NCI-H187 (cell line): ENCODE results near the gene CDH4.
"Not testable (repeated sequence)": the region's sequence is repeated elsewhere in the genome, so short reads cannot be mapped to it uniquely, and the experiment has no call there.

Source experiments
- DNase-seq, 2 experiments: peaks; one replicate each; lab custom pipeline; 2025; lab: John Stamatoyannopoulos, UW

Gene CDH4

GRCh38 chr20:61979701-61980635 is 727.9 kb downstream of the CDH4 start:
- DNase-seq, result no peak

GRCh38 chr20:61980647-61981583 is 728.9 kb downstream of the CDH4 start:
- no peak for DNase-seq

- not testable (repeated sequence) for DNase-seq
Measured at GRCh38 chr20:61981691-61982090, 729.6 kb downstream of the CDH4 start.

GRCh38 chr20:61982191-61982950 is 730.3 kb downstream of the CDH4 start:
- DNase-seq, result no peak

GRCh38 chr20:61982951-61983315 is 730.9 kb downstream of the CDH4 start:
- DNase-seq, result no peak

- DNase-seq, result no peak
Measured at GRCh38 chr20:61983965-61984364, 731.9 kb downstream of the CDH4 start.

- DNase-seq, result not testable (repeated sequence)
Measured at GRCh38 chr20:61984431-61984830, 732.4 kb downstream of the CDH4 start.

- no peak for DNase-seq
Measured at GRCh38 chr20:61985096-61985495, 733.0 kb downstream of the CDH4 start.

- DNase-seq, result no peak
Measured at GRCh38 chr20:61986762-61987321, 734.8 kb downstream of the CDH4 start.

GRCh38 chr20:61988665-61989064 is 736.6 kb downstream of the CDH4 start:
- DNase-seq, result no peak

GRCh38 chr20:61989741-61990140 is 737.7 kb downstream of the CDH4 start:
- no peak for DNase-seq
